Thymus (tissue), 11 donors: ENCODE data around the gene GRIK4. TPM values are rescaled to one million over a fixed set of nuclear protein-coding genes. Genes with fewer than 3 reads are reported as not detected.

Experiments
- DNase-seq, 9 donors: peaks; one replicate each; pipeline ENCODE4 v3.0.0-alpha.2; 2013; ENCODE audit warnings: low spot score in 9 of 9, low read depth in 6 of 9, missing footprints in 1 of 9
- H3K27ac ChIP-seq, 2 donors: one replicate each; pipeline ENCODE4 v1.5.1; 2013; ENCODE audit warnings: control low read depth in 1 of 2, low read depth in 1 of 2, low read length in 1 of 2, mild to moderate bottlenecking in 1 of 2, moderate library complexity in 1 of 2
- H3K27me3 ChIP-seq, 2 donors: one replicate each; pipeline ENCODE4 v1.5.1; 2013; ENCODE audit warnings: low read length in 1 of 2; ENCODE audit not compliant: control insufficient read depth in 2 of 2, insufficient read depth in 1 of 2
- H3K36me3 ChIP-seq, 2 donors: one replicate each; pipeline ENCODE4 v1.5.1; 2013; ENCODE audit warnings: low read length in 1 of 2, mild to moderate bottlenecking in 1 of 2, moderate library complexity in 1 of 2; ENCODE audit not compliant: control insufficient read depth in 2 of 2, insufficient read depth in 2 of 2
- H3K4me1 ChIP-seq, 2 donors: one replicate each; pipeline ENCODE4 v1.5.1; 2013; ENCODE audit warnings: low read length in 2 of 2; ENCODE audit not compliant: control insufficient read depth in 2 of 2, insufficient read depth in 2 of 2
- H3K4me3 ChIP-seq, 2 donors: one replicate each; pipeline ENCODE4 v1.5.1; 2013; ENCODE audit warnings: low read length in 2 of 2, control low read depth in 1 of 2, mild to moderate bottlenecking in 1 of 2
- H3K9me3 ChIP-seq, 2 donors: one replicate each; pipeline ENCODE4 v1.5.1; 2013; ENCODE audit warnings: low read length in 1 of 2, mild to moderate bottlenecking in 1 of 2; ENCODE audit not compliant: control insufficient read depth in 2 of 2, insufficient read depth in 1 of 2
- WGBS: extraction: QIAGEN DNeasy Blood & Tissue Kit; methylation state at CpG from one replicate; pipeline ENCODE4 v1.1.7; 2013; 5-methylcytosine and 5-hydroxymethylcytosine counted together
- polyA plus RNA-seq: library from polyadenylated mRNA; stranded (reverse); fragments of 200-250 nt; gene quantifications from one replicate; pipeline ENCODE4 v1.2.3, GENCODE V29; 2013
- total RNA-seq: library from RNA; stranded (reverse); fragments of 120-200 nt; gene quantifications from one replicate; pipeline ENCODE4 v1.2.4, GENCODE V29; 2013
- donor health status: healthy.

The GRIK4 gene
- total and polyA plus RNA-seq, 2 donors, result 0.11 to 0.19 TPM

DNA sequence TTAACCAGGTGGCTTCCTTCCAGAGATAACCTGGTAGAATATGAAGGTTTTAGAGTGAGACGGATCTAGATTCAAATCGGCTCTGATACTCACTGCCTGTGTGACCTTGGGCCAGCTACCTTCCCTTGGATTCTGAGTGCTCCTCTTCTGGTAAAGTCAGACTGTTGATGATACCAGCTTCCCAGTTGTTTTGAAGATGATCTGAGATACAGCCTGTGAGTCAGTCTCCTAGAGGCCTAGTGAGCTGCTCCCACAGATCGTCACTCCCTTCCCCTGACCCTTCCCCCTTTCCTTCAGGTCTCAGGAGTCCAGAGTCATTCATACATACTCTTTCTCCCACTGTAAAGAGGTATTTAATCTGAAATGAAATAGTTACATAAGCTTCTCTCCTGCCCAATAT, 207.8 kb downstream of the GRIK4 start:
- H3K36me3 ChIP-seq, result no peaks in the 10 kb centered on the region
- WGBS, result 88% methylated on average over 3 of the region's 3 CpGs
- H3K27ac ChIP-seq, result no peak overlapping the region
- no peak for DNase-seq
- H3K4me3 ChIP-seq, result no peak overlapping the region
- peaks cover 0 to 2% of the 10 kb centered on the region in 2 donors for H3K27me3 ChIP-seq
- no peaks in the 10 kb centered on the region for H3K9me3 ChIP-seq
- H3K4me1 ChIP-seq, result no peaks in the 10 kb centered on the region

DNA sequence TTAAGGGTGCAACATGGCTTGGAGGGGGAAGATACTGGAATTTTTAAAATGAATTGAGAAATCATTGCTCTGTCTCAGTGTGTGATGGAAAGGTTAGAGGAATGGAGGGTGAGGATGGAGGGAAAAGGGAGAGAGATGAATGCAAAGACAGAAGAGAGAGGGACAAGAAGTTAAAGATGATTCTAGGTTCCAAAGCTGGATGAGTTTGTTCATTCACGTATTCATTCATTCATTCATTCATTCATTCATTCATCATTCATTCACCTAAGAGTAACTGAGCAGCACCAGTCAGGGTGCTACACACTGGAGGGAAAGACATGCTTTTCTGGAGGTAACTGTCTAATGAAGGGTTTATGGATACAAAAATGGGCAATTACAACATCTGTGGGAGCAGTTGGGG, 209.2 kb downstream of the GRIK4 start:
- no peaks in the 10 kb centered on the region for H3K4me1 ChIP-seq
- no peak overlapping the region for H3K4me3 ChIP-seq
- WGBS, result 91% methylated on average over 1 of the region's 1 CpG
- H3K36me3 ChIP-seq, result no peaks in the 10 kb centered on the region
- H3K9me3 ChIP-seq, result no peaks in the 10 kb centered on the region
- DNase-seq, result no peak
- H3K27ac ChIP-seq, result no peak overlapping the region
- H3K27me3 ChIP-seq, result peaks cover 0 to 2% of the 10 kb centered on the region in 2 donors

DNA sequence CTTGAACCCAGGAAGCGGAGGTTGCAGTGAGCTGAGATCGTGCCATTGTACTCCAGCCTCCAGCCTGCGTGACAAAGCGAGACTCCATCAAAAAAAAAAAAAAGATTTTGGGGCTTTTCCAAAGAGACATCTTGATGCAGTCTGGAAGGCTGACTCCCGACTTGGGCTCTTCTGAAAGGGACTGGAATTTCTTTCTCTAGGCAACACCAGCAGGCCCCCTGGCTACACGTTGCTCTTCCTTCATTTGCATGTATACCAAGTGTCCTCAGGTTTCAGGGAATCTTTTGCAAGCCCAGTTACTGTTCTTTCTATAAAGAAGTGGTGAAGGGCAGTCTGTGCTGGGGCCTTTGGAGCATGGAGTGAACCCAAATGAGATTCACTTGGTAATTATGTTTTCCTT, 211.0 kb downstream of the GRIK4 start:
- H3K27me3 ChIP-seq, result peaks cover 0 to 2% of the 10 kb centered on the region in 2 donors
- no peak overlapping the region for H3K4me3 ChIP-seq
- H3K36me3 ChIP-seq, result no peaks in the 10 kb centered on the region
- DNase-seq, result no peak
- no peak overlapping the region for H3K27ac ChIP-seq
- no peaks in the 10 kb centered on the region for H3K9me3 ChIP-seq
- no peaks in the 10 kb centered on the region for H3K4me1 ChIP-seq
- 62% methylated on average over 6 of the region's 6 CpGs for WGBS

DNA sequence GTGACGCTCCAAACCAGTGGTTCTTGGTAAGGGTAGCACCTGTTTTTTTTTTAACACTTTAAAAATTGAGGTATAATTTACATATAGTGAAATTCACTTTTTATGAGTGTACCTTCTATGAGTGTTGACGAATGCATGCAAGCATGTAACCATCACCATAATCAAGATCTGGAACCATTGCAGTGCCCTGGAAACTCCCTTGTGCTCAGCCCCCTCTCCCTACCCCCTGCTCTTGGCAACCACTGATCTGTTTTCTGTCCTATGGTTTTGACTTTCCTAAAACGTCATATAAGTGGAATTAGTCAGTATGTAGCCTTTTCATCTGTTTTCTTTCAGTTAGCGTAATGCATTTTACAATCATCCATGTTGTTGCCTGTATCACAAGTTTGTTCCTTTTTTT, 212.2 kb downstream of the GRIK4 start:
- no peak for DNase-seq
- no peak overlapping the region for H3K4me3 ChIP-seq

DNA sequence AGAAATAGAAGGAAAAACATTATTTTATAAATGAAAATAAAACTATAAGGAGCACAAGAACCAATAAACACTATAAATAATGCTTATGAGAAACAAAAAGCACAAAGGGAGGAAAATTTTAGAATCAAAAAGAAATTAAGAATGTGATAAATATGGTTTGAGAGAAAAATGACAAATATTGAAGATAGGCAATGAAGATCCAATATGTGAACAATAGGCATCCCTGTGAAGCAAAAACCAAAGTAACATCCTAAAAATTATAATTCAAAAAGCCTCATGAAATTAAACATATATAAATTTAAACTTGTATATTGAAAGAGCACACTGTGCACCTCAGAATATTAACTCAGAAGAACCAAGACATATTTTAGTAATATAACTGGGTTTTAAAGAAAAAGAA, 216.2 kb downstream of the GRIK4 start:
- Histone ChIP-seq H3K4me3 (no peak overlapping the region), H3K36me3 (no peaks in the 10 kb centered on the region), H3K27me3 (no peaks in the 10 kb centered on the region), H3K4me1 (no peaks in the 10 kb centered on the region), H3K9me3 (no peaks in the 10 kb centered on the region), H3K27ac (no peak overlapping the region)
- DNase-seq, result no peak

More for the DNA sequence above, 212.2 kb downstream of the GRIK4 start:
- Histone ChIP-seq H3K9me3 (no peaks in the 10 kb centered on the region), H3K36me3 (no peaks in the 10 kb centered on the region), H3K27ac (no peak overlapping the region), H3K4me1 (no peaks in the 10 kb centered on the region), H3K27me3 (no peaks in the 10 kb centered on the region)
- WGBS, result 93% methylated on average over 4 of the region's 4 CpGs

DNA sequence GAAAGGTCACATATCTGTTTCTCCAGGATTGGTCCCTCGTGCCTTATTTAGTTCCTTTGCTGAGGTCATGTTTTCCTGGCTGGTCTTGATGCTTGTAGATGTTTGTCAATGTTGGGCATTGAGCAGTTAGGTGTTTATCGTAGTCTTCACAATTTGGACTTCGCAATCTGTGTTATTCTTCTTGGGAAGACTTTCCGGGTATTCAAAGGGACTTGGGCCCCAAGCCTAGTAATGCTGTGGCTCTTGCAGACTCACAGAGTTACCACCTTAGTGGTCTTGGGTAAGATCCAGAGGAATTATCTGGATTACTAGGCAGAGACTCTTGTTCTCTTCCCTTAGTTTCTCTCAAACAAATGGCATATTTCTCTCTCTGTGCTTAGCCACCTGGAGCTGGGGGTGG, 223.5 kb downstream of the GRIK4 start:
- Histone ChIP-seq H3K9me3 (no peaks in the 10 kb centered on the region), H3K27me3 (no peaks in the 10 kb centered on the region), H3K4me3 (no peak overlapping the region), H3K4me1 (no peaks in the 10 kb centered on the region), H3K36me3 (no peaks in the 10 kb centered on the region), H3K27ac (no peak overlapping the region)
- DNase-seq, result no peak
- WGBS, result 70% methylated on average over 4 of the region's 4 CpGs

DNA sequence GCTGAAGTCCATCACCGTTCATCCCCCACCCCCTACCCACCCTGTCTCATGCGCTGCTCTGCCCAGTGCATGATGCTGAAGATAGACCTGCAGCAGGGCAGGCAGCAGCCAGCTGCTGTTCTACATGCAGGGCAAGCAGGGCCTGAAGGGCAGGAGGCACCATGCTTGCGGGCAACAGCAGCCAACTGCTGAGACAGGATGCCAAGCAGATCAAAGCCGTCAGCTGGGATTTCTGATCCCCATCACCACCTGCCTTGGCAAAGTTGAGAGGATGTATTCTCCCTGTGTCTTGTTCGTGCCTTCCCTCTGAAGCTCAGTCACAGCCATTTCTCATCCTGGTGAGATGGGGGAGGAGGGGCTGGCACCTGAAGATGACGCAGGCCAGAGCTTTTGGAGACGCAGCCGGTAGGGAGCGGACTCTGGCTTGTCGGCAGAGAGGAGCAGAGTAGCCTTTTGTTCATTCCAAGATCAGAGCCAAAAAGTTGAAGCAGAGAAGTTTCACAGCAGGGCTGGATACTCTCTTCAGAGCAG, 227.0 kb downstream of the GRIK4 start:
- Histone ChIP-seq H3K36me3 (no peaks in the 10 kb centered on the region), H3K4me1 (no peaks in the 10 kb centered on the region), H3K27me3 (no peaks in the 10 kb centered on the region), H3K9me3 (no peaks in the 10 kb centered on the region), H3K27ac (no peak overlapping the region), H3K4me3 (no peak overlapping the region)
- DNase-seq, result no peak
- 91% methylated on average over 10 of the region's 10 CpGs for WGBS

DNA sequence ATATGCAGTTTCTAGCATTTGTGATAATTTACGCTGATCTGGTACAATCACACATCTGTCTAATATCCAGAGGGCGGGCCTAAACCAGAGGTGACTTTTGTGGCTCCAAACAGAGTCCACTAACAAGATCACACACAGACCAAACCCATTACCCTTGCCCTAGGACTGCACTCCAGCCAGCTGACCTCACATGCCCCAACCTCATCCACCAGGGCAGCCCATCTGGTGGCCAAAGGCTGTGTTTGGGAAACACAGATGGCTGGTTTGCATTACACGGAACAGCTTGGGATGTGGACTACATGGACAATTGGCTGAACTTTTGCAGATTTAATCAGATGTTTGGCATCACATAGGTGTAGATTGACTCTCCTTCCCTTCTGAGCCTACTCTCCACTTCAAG, 228.2 kb downstream of the GRIK4 start:
- H3K36me3 ChIP-seq, result no peaks in the 10 kb centered on the region
- WGBS, result 63% methylated on average over 3 of the region's 3 CpGs
- no peaks in the 10 kb centered on the region for H3K9me3 ChIP-seq
- no peak for DNase-seq
- H3K27ac ChIP-seq, result no peak overlapping the region
- no peak overlapping the region for H3K4me3 ChIP-seq
- H3K4me1 ChIP-seq, result no peaks in the 10 kb centered on the region
- H3K27me3 ChIP-seq, result no peaks in the 10 kb centered on the region

DNA sequence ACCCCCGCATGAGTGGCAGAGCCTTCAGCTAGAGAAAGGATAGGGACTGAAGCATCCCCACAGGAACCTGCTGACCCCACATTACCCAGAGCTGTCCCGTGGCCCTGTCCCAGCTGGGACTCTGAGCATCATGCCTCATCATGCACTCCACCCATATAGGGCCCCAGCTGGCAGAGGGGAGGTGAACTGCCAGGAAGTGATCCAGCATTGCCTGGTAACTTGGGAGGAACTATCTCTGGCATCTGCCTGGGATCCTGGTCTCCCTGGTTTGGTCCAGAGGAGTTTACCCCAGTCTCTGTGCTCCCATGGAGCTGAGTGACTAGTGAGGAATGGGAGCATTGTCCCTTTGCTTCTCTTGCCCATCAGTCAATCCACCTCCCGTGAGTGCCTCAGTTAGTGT, 228.8 kb downstream of the GRIK4 start:
- Histone ChIP-seq H3K36me3 (no peaks in the 10 kb centered on the region), H3K9me3 (no peaks in the 10 kb centered on the region), H3K4me3 (no peak overlapping the region), H3K27me3 (no peaks in the 10 kb centered on the region), H3K27ac (no peak overlapping the region), H3K4me1 (no peaks in the 10 kb centered on the region)
- no peak for DNase-seq
- WGBS, result 92% methylated on average over 3 of the region's 3 CpGs
